Lung (tissue), 12 donors: ENCODE measurements around the gene SLC47A1. TPM values are rescaled to one million over a fixed set of nuclear protein-coding genes. Genes with fewer than 3 reads are reported as not detected.

Source experiments
- ATAC-seq: fragments of 200-7000 bp; cut with Tn5 transposase; one replicate; pipeline ENCODE4 v1.9.1; 2020; ENCODE audit warnings: moderate number of reproducible peaks; ENCODE audit not compliant: insufficient read depth, low FRiP score
- DNase-seq, 3 donors: peaks; one replicate each; pipeline ENCODE4 v3.0.0-alpha.2; 2013 to 2017
- H3K27ac ChIP-seq, 2 donors: one replicate each; pipeline ENCODE4 v1.5.1; 2013; ENCODE audit warnings: mild to moderate bottlenecking in 2 of 2, moderate library complexity in 2 of 2, control low read depth in 1 of 2, inconsistent platforms in 1 of 2, low read depth in 1 of 2, low read length in 1 of 2
- H3K27me3 ChIP-seq, 3 donors: one replicate each; pipeline ENCODE4 v1.5.1; 2013; ENCODE audit warnings: low read length in 2 of 3; ENCODE audit not compliant: control insufficient read depth in 3 of 3, insufficient read depth in 3 of 3
- H3K36me3 ChIP-seq, 4 donors: one replicate each; pipeline ENCODE4 v1.5.1; 2013; ENCODE audit warnings: low read length in 4 of 4, mild to moderate bottlenecking in 1 of 4, moderate library complexity in 1 of 4; ENCODE audit not compliant: control insufficient read depth in 4 of 4, insufficient read depth in 4 of 4
- H3K4me1 ChIP-seq, 5 donors: one replicate each; pipeline ENCODE4 v1.5.1; 2013; ENCODE audit warnings: low read length in 5 of 5, mild to moderate bottlenecking in 2 of 5, moderate library complexity in 1 of 5; ENCODE audit not compliant: control insufficient read depth in 5 of 5, insufficient read depth in 5 of 5
- H3K4me3 ChIP-seq: one replicate; pipeline ENCODE4 v1.5.1; 2013; ENCODE audit warnings: mild to moderate bottlenecking, control low read depth, moderate library complexity
- H3K9ac ChIP-seq, 2 donors: one replicate each; pipeline ENCODE4 v1.5.1; 2013; ENCODE audit warnings: low read length in 2 of 2, control low read depth in 1 of 2; ENCODE audit not compliant: insufficient read depth in 1 of 2
- H3K9me3 ChIP-seq, 4 donors: one replicate each; pipeline ENCODE4 v1.5.1; 2013; ENCODE audit warnings: low read length in 3 of 4, mild to moderate bottlenecking in 1 of 4, moderate library complexity in 1 of 4; ENCODE audit not compliant: control insufficient read depth in 4 of 4, insufficient read depth in 3 of 4
- WGBS, 2 donors: extraction: QIAGEN DNeasy Blood & Tissue Kit; methylation state at CpG; one replicate each; pipeline ENCODE4 v1.1.7; 2013; 5-methylcytosine and 5-hydroxymethylcytosine counted together
- polyA plus RNA-seq, 2 donors: library from polyadenylated mRNA; stranded (reverse); fragments of 200-250 nt; gene quantifications; one replicate each; pipeline ENCODE4 v1.2.1, GENCODE V29; 2013
- total RNA-seq, 2 donors: library from RNA; depleted of rRNA in 1 of 2; stranded (reverse); fragments of >200 nt in 1 of 2; gene quantifications; one replicate each; pipeline ENCODE4 v1.2.1, GENCODE V29; 2014 to 2021
- TF ChIP-seq, protein P1 (sequence below): IDR thresholded peaks from 2 replicates; pipeline ENCODE4 v1.5.1; 2012; ENCODE audit warnings: mild to moderate bottlenecking; ENCODE audit errors: control extremely low read depth, extremely low read depth
- donor health status: control.
- donor health status: control.
- donor health status: Bipolar disorder and iron deficiency.
- donor health status: healthy.
- donor health status: DM: yes; HTN: yes; CAD: no.

Gene SLC47A1
- total and polyA plus RNA-seq, 4 donors, result 0.74 to 9.4 (median 2.3) TPM

DNA sequence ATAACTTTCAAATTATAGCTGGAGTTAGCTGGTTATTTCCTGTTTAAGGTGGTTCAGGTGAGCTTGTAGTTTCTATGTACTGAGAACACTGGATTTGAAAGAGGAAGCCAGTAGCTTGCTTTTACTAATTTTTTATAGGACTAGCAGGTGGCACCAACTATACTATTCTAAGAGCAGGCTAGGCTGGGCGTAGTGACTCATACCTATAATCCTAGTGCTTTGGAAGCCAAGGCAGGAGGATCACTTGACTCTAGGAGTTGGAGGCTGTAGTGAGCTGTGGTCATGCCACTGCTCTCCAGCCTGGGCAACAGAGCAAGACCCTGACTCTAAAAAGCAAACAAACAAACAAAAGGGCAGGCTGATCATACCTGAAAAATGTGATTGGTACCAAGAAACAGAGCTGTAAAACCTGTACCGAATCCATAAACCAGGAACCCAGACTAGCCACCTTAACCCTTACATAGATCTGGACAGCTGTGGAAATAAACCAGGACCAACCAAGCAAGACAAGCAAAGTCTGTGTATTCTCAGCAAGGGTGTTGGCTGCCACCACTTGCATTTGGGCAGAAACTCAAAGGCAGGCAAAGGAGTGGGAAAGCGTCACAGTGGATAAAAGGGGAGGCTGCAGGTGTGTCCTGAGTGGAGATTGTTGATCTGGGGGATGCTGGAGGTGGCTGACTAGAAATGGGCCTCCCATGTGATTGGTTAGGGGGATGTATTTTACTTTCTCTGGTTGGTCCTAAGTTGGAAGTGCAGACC lies 36.3 kb downstream of the SLC47A1 start:
- no peak overlapping the region for H3K9ac ChIP-seq
- H3K4me1 ChIP-seq, result no peaks in the 10 kb centered on the region
- no peak for ATAC-seq

DNA sequence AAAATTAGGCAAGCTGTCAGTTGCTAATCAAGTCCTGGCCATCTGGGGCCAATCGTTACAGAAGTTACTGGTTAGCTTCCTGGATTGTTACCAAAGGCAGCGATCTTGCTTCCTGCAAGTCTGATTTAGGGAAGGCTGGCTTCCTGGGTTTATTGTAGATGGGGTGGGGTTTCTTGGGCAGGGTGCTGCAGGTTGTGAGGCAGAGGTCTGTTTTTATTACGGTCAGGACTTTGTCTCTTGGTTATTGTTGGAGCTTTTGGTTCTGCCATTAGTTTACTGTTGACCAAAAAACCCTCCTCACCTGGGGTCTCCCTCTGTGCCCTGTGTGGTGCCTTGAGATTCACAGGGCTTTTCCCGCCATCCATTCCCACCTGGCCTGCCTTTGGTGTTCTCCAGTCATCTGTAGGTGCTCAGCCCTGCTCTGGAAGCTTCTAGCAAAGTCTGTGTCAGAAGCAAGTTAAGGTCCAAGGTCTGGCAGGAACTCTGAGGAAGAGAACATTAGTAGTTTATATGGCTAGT lies 36.9 kb downstream of the SLC47A1 start:
- Histone ChIP-seq H3K36me3 (no peaks in the 10 kb centered on the region), H3K9ac (no peak overlapping the region), H3K9me3 (no peaks in the 10 kb centered on the region), H3K27me3 (no peaks in the 10 kb centered on the region), H3K4me1 (no peaks in the 10 kb centered on the region), H3K27ac (no peak overlapping the region), H3K4me3 (no peak overlapping the region)
- no peak for ATAC-seq
- 36 to 47% methylated on average over 4 of the region's 4 CpGs for WGBS, 2 donors
- no peak for DNase-seq
- TF ChIP-seq, protein P1, sequence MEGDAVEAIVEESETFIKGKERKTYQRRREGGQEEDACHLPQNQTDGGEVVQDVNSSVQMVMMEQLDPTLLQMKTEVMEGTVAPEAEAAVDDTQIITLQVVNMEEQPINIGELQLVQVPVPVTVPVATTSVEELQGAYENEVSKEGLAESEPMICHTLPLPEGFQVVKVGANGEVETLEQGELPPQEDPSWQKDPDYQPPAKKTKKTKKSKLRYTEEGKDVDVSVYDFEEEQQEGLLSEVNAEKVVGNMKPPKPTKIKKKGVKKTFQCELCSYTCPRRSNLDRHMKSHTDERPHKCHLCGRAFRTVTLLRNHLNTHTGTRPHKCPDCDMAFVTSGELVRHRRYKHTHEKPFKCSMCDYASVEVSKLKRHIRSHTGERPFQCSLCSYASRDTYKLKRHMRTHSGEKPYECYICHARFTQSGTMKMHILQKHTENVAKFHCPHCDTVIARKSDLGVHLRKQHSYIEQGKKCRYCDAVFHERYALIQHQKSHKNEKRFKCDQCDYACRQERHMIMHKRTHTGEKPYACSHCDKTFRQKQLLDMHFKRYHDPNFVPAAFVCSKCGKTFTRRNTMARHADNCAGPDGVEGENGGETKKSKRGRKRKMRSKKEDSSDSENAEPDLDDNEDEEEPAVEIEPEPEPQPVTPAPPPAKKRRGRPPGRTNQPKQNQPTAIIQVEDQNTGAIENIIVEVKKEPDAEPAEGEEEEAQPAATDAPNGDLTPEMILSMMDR, result no peak

More for the DNA sequence above, 36.3 kb downstream of the SLC47A1 start:
- no peak overlapping the region for H3K27ac ChIP-seq
- no peak overlapping the region for H3K4me3 ChIP-seq
- no peaks in the 10 kb centered on the region for H3K9me3 ChIP-seq
- DNase-seq, result no peak
- no peaks in the 10 kb centered on the region for H3K36me3 ChIP-seq
- TF ChIP-seq, protein P1, result no peak
- H3K27me3 ChIP-seq, result no peaks in the 10 kb centered on the region
- 61 to 77% methylated on average over 3 of the region's 3 CpGs for WGBS, 2 donors

DNA sequence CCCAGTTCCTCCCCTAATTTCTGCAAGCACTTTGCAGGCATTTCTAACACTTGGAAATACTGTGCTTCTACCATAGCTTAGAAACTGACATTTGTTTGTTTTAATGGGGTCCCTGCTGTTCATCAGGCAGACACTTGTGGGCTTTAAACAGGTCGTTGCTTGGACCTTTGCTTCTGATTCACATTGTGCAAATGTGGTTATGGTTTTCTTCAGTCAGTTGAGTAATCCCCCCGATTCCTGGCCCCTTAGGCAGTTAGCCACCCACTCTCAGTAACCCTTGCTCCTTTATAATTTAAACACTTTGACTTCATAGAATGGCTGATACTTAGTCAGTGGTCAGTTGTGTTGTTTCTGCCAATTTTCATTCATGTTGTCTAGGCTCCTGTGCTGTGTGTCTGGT lies 39.4 kb downstream of the SLC47A1 start:
- Histone ChIP-seq H3K27me3 (no peaks in the 10 kb centered on the region), H3K36me3 (no peaks in the 10 kb centered on the region), H3K4me1 (no peaks in the 10 kb centered on the region), H3K4me3 (no peak overlapping the region), H3K9ac (no peak overlapping the region), H3K9me3 (no peaks in the 10 kb centered on the region), H3K27ac (no peak overlapping the region)
- no peak for ATAC-seq
- 22 to 33% methylated on average over 2 of the region's 2 CpGs for WGBS, 2 donors
- DNase-seq, result peak in 1 of 3 donors; percentile 4
- TF ChIP-seq, protein P1, result no peak
